Neuronal stem cell (in vitro differentiated cells): ENCODE measurements around the gene TMEM139.

Experiments
- DNase-seq: peaks from one replicate; pipeline ENCODE4 v3.0.0-alpha.2; 2013; ENCODE audit warnings: low spot score
- H2AFZ ChIP-seq: one replicate; pipeline ENCODE4 v1.6.1; 2013; ENCODE audit warnings: mild to moderate bottlenecking, low read length, inconsistent platforms
- H2AK5ac ChIP-seq: 2 replicates; pipeline ENCODE4 v1.6.1; 2013; ENCODE audit warnings: low read depth, mild to moderate bottlenecking, inconsistent platforms, low read length, moderate library complexity, mixed read lengths
- H2BK120ac ChIP-seq: 2 replicates; pipeline ENCODE4 v1.6.1; 2013; ENCODE audit warnings: low read depth, mild to moderate bottlenecking, inconsistent platforms, low read length, moderate library complexity, mixed read lengths
- H2BK12ac ChIP-seq: one replicate; pipeline ENCODE4 v1.6.1; 2013; ENCODE audit warnings: low read length, inconsistent platforms
- H2BK15ac ChIP-seq: 2 replicates; pipeline ENCODE4 v1.6.1; 2013; ENCODE audit warnings: mild to moderate bottlenecking, low read length, inconsistent platforms, mixed read lengths
- H2BK5ac ChIP-seq: one replicate; pipeline ENCODE4 v1.6.1; 2013; ENCODE audit warnings: inconsistent platforms, mild to moderate bottlenecking, low read length, moderate library complexity
- H3K14ac ChIP-seq: one replicate; pipeline ENCODE4 v1.6.1; 2013; ENCODE audit warnings: low read length, inconsistent platforms
- H3K18ac ChIP-seq: 2 replicates; pipeline ENCODE4 v1.6.1; 2013; ENCODE audit warnings: low read length, inconsistent platforms
- H3K23ac ChIP-seq: 2 replicates; pipeline ENCODE4 v1.6.1; 2013; ENCODE audit warnings: low read depth, mild to moderate bottlenecking, mixed read lengths, low read length, inconsistent platforms; ENCODE audit not compliant: poor library complexity
- H3K27ac ChIP-seq: replicated peaks from 3 replicates; pipeline ENCODE4 v1.5.1; 2013; ENCODE audit warnings: low read length, inconsistent platforms
- H3K27me3 ChIP-seq, 3 experiments: 2 replicates each; pipeline ENCODE4 v1.6.1; 2013; ENCODE audit warnings: low read length in 3 of 3, mild to moderate bottlenecking in 2 of 3, inconsistent platforms in 1 of 3, low read depth in 1 of 3, mixed read lengths in 1 of 3, moderate library complexity in 1 of 3; ENCODE audit not compliant: control insufficient read depth in 3 of 3, insufficient read depth in 3 of 3
- H3K36me3 ChIP-seq, 2 donors: replicated peaks in 1 of 2; 2 replicates each; pipeline ENCODE4 v1.6.1; 2013; ENCODE audit warnings: low read length in 2 of 2; ENCODE audit not compliant: control insufficient read depth in 2 of 2, insufficient read depth in 2 of 2
- H3K4ac ChIP-seq: 2 replicates; pipeline ENCODE4 v1.6.1; 2013; ENCODE audit warnings: inconsistent platforms, mild to moderate bottlenecking, low read length, moderate library complexity
- H3K4me1 ChIP-seq, 2 donors: 1 replicate in 1 of 2; 2 replicates in 1 of 2; pipeline ENCODE4 v1.6.1; 2013; ENCODE audit warnings: low read length in 2 of 2, low read depth in 1 of 2; ENCODE audit not compliant: control insufficient read depth in 2 of 2, insufficient read depth in 1 of 2
- H3K4me2 ChIP-seq: one replicate; pipeline ENCODE4 v1.6.1; 2013; ENCODE audit warnings: mild to moderate bottlenecking, low read length, inconsistent platforms; ENCODE audit not compliant: insufficient read depth, poor library complexity, severe bottlenecking
- H3K4me3 ChIP-seq, 2 donors: 2 replicates each; pipeline ENCODE4 v1.5.1; 2013; ENCODE audit warnings: low read length in 2 of 2, mild to moderate bottlenecking in 2 of 2, inconsistent platforms in 1 of 2, moderate library complexity in 1 of 2
- H3K79me1 ChIP-seq: one replicate; pipeline ENCODE4 v1.6.1; 2013; ENCODE audit warnings: low read depth, mild to moderate bottlenecking, inconsistent platforms, low read length, moderate library complexity
- H3K9ac ChIP-seq: one replicate; pipeline ENCODE4 v1.6.1; 2013; ENCODE audit warnings: mild to moderate bottlenecking, low read depth, low read length, inconsistent platforms; ENCODE audit not compliant: poor library complexity
- H3K9me3 ChIP-seq, 2 donors: replicated peaks in 1 of 2; 2 replicates each; pipeline versions ENCODE3 to v1.6.1; 2013; ENCODE audit warnings: low read length in 2 of 2, mild to moderate bottlenecking in 2 of 2, inconsistent platforms in 1 of 2, low read depth in 1 of 2, mixed read lengths in 1 of 2, moderate library complexity in 1 of 2; ENCODE audit not compliant: control insufficient read depth in 2 of 2, insufficient read depth in 1 of 2
- H4K8ac ChIP-seq: one replicate; pipeline ENCODE4 v1.6.1; 2013; ENCODE audit warnings: low read depth, mild to moderate bottlenecking, inconsistent platforms, low read length, moderate library complexity
- H4K91ac ChIP-seq: one replicate; pipeline ENCODE4 v1.6.1; 2013; ENCODE audit warnings: low read length, low read depth, mild to moderate bottlenecking, inconsistent platforms; ENCODE audit not compliant: poor library complexity
- WGBS, 2 donors: extraction: QIAGEN DNeasy Blood & Tissue Kit; methylation state at CpG; one replicate each; pipeline ENCODE4 v1.1.7; 2013; ENCODE audit warnings: missing lambda C conversion rate in 2 of 2, mixed read lengths in 1 of 2; ENCODE audit not compliant: insufficient read length in 2 of 2, insufficient replicate concordance in 1 of 2; ENCODE audit errors: extremely low coverage in 2 of 2; 5-methylcytosine and 5-hydroxymethylcytosine counted together

Gene TMEM139

GRCh38 chr7:143285470-143285778 is 666 bp downstream of the TMEM139 start:
- no peak overlapping the region for H4K8ac ChIP-seq
- H2BK12ac ChIP-seq: no peak overlapping the region
- no peak overlapping the region for H3K4me3 ChIP-seq
- H3K18ac ChIP-seq: peak overlapping the region; percentile 55
- peak overlapping the region; percentile 11 for H2BK15ac ChIP-seq
- no peak overlapping the region for H3K9ac ChIP-seq
- no CpG with 5 or more reads among the region's 3 CpGs for WGBS, 2 donors
- H2BK120ac ChIP-seq: no peak overlapping the region
- peaks cover 2 to 10% of the 10 kb centered on the region in 2 donors for H3K36me3 ChIP-seq
- H2AFZ ChIP-seq: peak overlapping the region; percentile 71
- peak overlapping the region; percentile 28 for H3K27ac ChIP-seq
- no peak overlapping the region for H2AK5ac ChIP-seq
- no peak overlapping the region for H3K23ac ChIP-seq
- H3K4me1 ChIP-seq: peaks cover 8 to 14% of the 10 kb centered on the region in 2 donors
- DNase-seq: no peak
- H3K14ac ChIP-seq: no peak overlapping the region
- H3K4me2 ChIP-seq: peak overlapping the region; percentile 34
- H2BK5ac ChIP-seq: no peak overlapping the region
- H3K9me3 ChIP-seq: peaks cover 6 to 14% of the 10 kb centered on the region in 2 donors
- H3K4ac ChIP-seq: no peak overlapping the region
- peaks cover 0 to 3% (median 0%) of the 10 kb centered on the region in 3 experiments for H3K27me3 ChIP-seq
- no peak overlapping the region for H4K91ac ChIP-seq
- H3K79me1 ChIP-seq: no peaks in the 10 kb centered on the region

- Histone ChIP-seq H2AFZ (peak overlapping the region; percentile 71), H3K79me1 (peaks cover 2% of the 10 kb centered on the region), H3K27me3 (peaks cover 0 to 3% (median 0%) of the 10 kb centered on the region in 3 experiments), H3K4ac (no peak overlapping the region), H3K27ac (no peak overlapping the region), H3K23ac (no peak overlapping the region), H4K91ac (no peak overlapping the region), H3K4me2 (no peak overlapping the region), H3K9ac (no peak overlapping the region), H3K14ac (no peak overlapping the region), H3K4me3 (no peak overlapping the region), H2AK5ac (no peak overlapping the region), H3K4me1 (peaks cover 12 to 15% of the 10 kb centered on the region in 2 donors), H3K36me3 (peaks cover 4 to 16% of the 10 kb centered on the region in 2 donors), H3K9me3 (peaks cover 6 to 14% of the 10 kb centered on the region in 2 donors), H4K8ac (no peak overlapping the region), H2BK120ac (no peak overlapping the region), H2BK5ac (no peak overlapping the region), H2BK15ac (peak overlapping the region; percentile 11), H2BK12ac (no peak overlapping the region), H3K18ac (no peak overlapping the region)
- no peak for DNase-seq
- no CpG with 5 or more reads among the region's 11 CpGs for WGBS, 2 donors
Measured at GRCh38 chr7:143285806-143286521, 1.2 kb downstream of the TMEM139 start.

GRCh38 chr7:143286522-143286890 is 1.7 kb downstream of the TMEM139 start:
- Histone ChIP-seq H3K27ac (no peak overlapping the region), H3K79me1 (peaks cover 2% of the 10 kb centered on the region), H3K9ac (no peak overlapping the region), H3K4me3 (no peak overlapping the region), H2BK12ac (no peak overlapping the region), H4K91ac (no peak overlapping the region), H2AK5ac (no peak overlapping the region), H3K9me3 (peaks cover 6 to 14% of the 10 kb centered on the region in 2 donors), H3K14ac (no peak overlapping the region), H3K27me3 (peaks cover 0 to 3% (median 0%) of the 10 kb centered on the region in 3 experiments), H3K4me2 (no peak overlapping the region), H4K8ac (no peak overlapping the region), H3K36me3 (peaks cover 5 to 21% of the 10 kb centered on the region in 2 donors), H2BK5ac (no peak overlapping the region), H3K23ac (no peak overlapping the region), H2AFZ (no peak overlapping the region), H3K4me1 (peaks cover 12 to 15% of the 10 kb centered on the region in 2 donors), H2BK120ac (no peak overlapping the region), H3K4ac (no peak overlapping the region), H2BK15ac (no peak overlapping the region), H3K18ac (no peak overlapping the region)
- WGBS, 2 donors: no CpG with 5 or more reads among the region's 6 CpGs
- DNase-seq: no peak

- no peak overlapping the region for H2BK120ac ChIP-seq
- WGBS, 2 donors: no CpG with 5 or more reads among the region's 17 CpGs
Measured at GRCh38 chr7:143287339-143287934, 2.7 kb downstream of the TMEM139 start.

More at GRCh38 chr7:143287339-143287934, 2.7 kb downstream of the TMEM139 start:
- Histone ChIP-seq H2BK12ac (no peak overlapping the region), H2BK15ac (peak overlapping the region; percentile 52), H3K4me2 (no peak overlapping the region), H3K27me3 (peaks cover 0 to 3% (median 0%) of the 10 kb centered on the region in 3 experiments), H4K8ac (no peak overlapping the region), H2AK5ac (peak overlapping the region; percentile 98), H3K4ac (no peak overlapping the region), H4K91ac (peak overlapping the region; percentile 5), H3K27ac (peak overlapping the region; percentile 34), H3K18ac (peak overlapping the region; percentile 97), H3K23ac (peak overlapping the region; percentile 93), H2BK5ac (no peak overlapping the region), H3K14ac (peak overlapping the region; percentile 3), H2AFZ (peak overlapping the region; percentile 97), H3K36me3 (peaks cover 9 to 30% of the 10 kb centered on the region in 2 donors), H3K9me3 (peaks cover 6 to 14% of the 10 kb centered on the region in 2 donors), H3K4me3 (peak overlapping the region in 1 of 2 donors; percentile 60), H3K4me1 (peaks cover 12 to 15% of the 10 kb centered on the region in 2 donors), H3K9ac (no peak overlapping the region), H3K79me1 (peaks cover 2% of the 10 kb centered on the region)
- DNase-seq: no peak
